Natural killer cell (primary cell): ENCODE measurements around the gene NTS. TPM values are rescaled to one million over a fixed set of nuclear protein-coding genes. Genes with fewer than 3 reads are reported as not detected.

ENCODE experiments used
- ATAC-seq, 3 donors: fragments of 150-1000 bp in 2 of 3; fragments of 200-7000 bp in 1 of 3; cut with Tn5 transposase; 1 replicate in 1 of 3; 2 replicates in 2 of 3; pipeline ENCODE4 v1.10.0; 2021; ENCODE audit warnings: mild to moderate bottlenecking in 2 of 3, moderate library complexity in 2 of 3
- DNase-seq, 2 donors: peaks; one replicate each; pipeline versions ENCODE4 v3.0.0 to v3.0.0-alpha.2; 2013 to 2021; ENCODE audit warnings: mixed read lengths in 1 of 2
- H3K27ac ChIP-seq: one replicate; pipeline ENCODE4 v1.5.1; 2013; ENCODE audit warnings: mild to moderate bottlenecking, low read length
- H3K27me3 ChIP-seq: one replicate; pipeline ENCODE4 v1.6.1; 2013; ENCODE audit warnings: low read length; ENCODE audit not compliant: control insufficient read depth, insufficient read depth
- H3K36me3 ChIP-seq: one replicate; pipeline ENCODE4 v1.6.1; 2013; ENCODE audit warnings: low read length; ENCODE audit not compliant: control insufficient read depth, insufficient read depth
- H3K4me1 ChIP-seq: one replicate; pipeline ENCODE4 v1.6.1; 2013; ENCODE audit warnings: low read length; ENCODE audit not compliant: control insufficient read depth, insufficient read depth
- H3K4me3 ChIP-seq: one replicate; pipeline ENCODE4 v1.5.1; 2013; ENCODE audit warnings: low read length
- H3K9me3 ChIP-seq: one replicate; pipeline ENCODE4 v1.6.1; 2013; ENCODE audit warnings: low read length; ENCODE audit not compliant: control insufficient read depth, insufficient read depth
- H3K27ac Mint-ChIP-seq, 2 donors: one replicate each; pipeline ENCODE4 v1.8.0; 2022; ENCODE audit warnings: mild to moderate bottlenecking in 2 of 2, mixed read lengths in 2 of 2, moderate library complexity in 1 of 2
- H3K27me3 Mint-ChIP-seq, 2 donors: one replicate each; pipeline ENCODE4 v1.8.0; 2022; ENCODE audit warnings: low read depth in 2 of 2, mixed read lengths in 2 of 2
- H3K36me3 Mint-ChIP-seq: one replicate; pipeline ENCODE4 v1.8.0; 2022; ENCODE audit warnings: mixed read lengths
- H3K4me1 Mint-ChIP-seq, 2 donors: one replicate each; pipeline ENCODE4 v1.8.0; 2022; ENCODE audit warnings: mixed read lengths in 2 of 2
- H3K4me3 Mint-ChIP-seq: one replicate; pipeline ENCODE4 v1.8.0; 2022; ENCODE audit warnings: mild to moderate bottlenecking, moderate library complexity, mixed read lengths
- H3K9me3 Mint-ChIP-seq, 2 donors: one replicate each; pipeline ENCODE4 v1.8.0; 2022; ENCODE audit warnings: mixed read lengths in 2 of 2
- intact Hi-C: fragments of 100-400 bp; cut with micrococcal nuclease; formaldehyde crosslinking; loops from one replicate; pipeline ENCODE4 v1.14.2; 2022
- total RNA-seq, 4 donors: library from RNA; stranded (reverse); fragments of 120-200 nt in 1 of 4; gene quantifications; one replicate each; pipeline versions ENCODE4 v1.2.3 to v1.2.4, GENCODE V29; 2013 to 2022
- TF ChIP-seq, protein P1 (sequence below): fragments of 200-600 bp; IDR thresholded peaks from one replicate; pipeline ENCODE4 v1.8.0; 2022; ENCODE audit warnings: antibody characterized with exemption

Gene NTS
- total RNA-seq, 3 donors from 2014 or later (not counting 1 experiment from before 2014, with no cell fraction given): not detected

DNA sequence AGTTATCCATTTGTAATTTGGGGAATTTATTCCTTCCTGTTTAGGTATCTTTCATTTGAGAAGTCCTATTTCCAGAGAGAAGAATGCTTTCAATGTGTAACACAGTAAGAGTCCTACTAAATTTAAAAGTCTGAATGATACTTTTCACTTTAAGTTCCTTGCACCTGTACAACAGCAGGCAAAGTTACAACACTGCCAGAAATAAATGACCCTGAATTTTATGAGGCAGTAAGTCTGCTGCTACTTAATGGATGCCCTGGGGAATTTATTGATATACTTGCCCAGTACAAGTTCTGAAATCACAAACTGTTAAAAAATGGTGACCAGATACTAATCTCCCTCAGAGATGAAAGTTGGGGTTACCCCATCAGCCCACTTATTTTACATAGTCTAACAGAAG is 53.1 kb downstream of the NTS start:
- H3K4me1 ChIP-seq: no peaks in the 10 kb centered on the region
- no peaks in the 10 kb centered on the region for H3K27me3 Mint-ChIP-seq
- no peaks in the 10 kb centered on the region for H3K9me3 Mint-ChIP-seq
- intact Hi-C loops: no loop called here
- DNase-seq (no peak), ATAC-seq (no peak)
- no peak overlapping the region for H3K27ac Mint-ChIP-seq
- H3K4me1 Mint-ChIP-seq: no peaks in the 10 kb centered on the region
- H3K4me3 ChIP-seq: no peak overlapping the region
- TF ChIP-seq, protein P1, sequence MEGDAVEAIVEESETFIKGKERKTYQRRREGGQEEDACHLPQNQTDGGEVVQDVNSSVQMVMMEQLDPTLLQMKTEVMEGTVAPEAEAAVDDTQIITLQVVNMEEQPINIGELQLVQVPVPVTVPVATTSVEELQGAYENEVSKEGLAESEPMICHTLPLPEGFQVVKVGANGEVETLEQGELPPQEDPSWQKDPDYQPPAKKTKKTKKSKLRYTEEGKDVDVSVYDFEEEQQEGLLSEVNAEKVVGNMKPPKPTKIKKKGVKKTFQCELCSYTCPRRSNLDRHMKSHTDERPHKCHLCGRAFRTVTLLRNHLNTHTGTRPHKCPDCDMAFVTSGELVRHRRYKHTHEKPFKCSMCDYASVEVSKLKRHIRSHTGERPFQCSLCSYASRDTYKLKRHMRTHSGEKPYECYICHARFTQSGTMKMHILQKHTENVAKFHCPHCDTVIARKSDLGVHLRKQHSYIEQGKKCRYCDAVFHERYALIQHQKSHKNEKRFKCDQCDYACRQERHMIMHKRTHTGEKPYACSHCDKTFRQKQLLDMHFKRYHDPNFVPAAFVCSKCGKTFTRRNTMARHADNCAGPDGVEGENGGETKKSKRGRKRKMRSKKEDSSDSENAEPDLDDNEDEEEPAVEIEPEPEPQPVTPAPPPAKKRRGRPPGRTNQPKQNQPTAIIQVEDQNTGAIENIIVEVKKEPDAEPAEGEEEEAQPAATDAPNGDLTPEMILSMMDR: no peak
- H3K27ac ChIP-seq: no peak overlapping the region
- H3K4me3 Mint-ChIP-seq: no peak overlapping the region
- H3K9me3 ChIP-seq: no peaks in the 10 kb centered on the region
- H3K36me3 ChIP-seq: no peaks in the 10 kb centered on the region
- H3K27me3 ChIP-seq: no peaks in the 10 kb centered on the region
- H3K36me3 Mint-ChIP-seq: no peaks in the 10 kb centered on the region

Other genes with a start within 250 kb of the NTS start
- not detected for gene RASSF9, start 37.9 kb upstream of the NTS start, total RNA-seq